Cardiac fibroblast (primary cell): ENCODE data around the gene SFN.
"Not testable (repeated sequence)": the region's sequence is repeated elsewhere in the genome, so short reads cannot be mapped to it uniquely, and the experiment has no call there.

Source experiments
- DNase-seq, 2 donors: peaks; one replicate each; pipeline versions ENCODE4 v3.0.0 to v3.0.0-alpha.2; 2010; ENCODE audit warnings: low read depth in 2 of 2
- H3K4me3 ChIP-seq, 2 donors: replicated peaks in 1 of 2; 1 replicate in 1 of 2; 2 replicates in 1 of 2; pipeline ENCODE4 v1.5.1; 2011; ENCODE audit warnings: low read depth in 2 of 2, low read length in 2 of 2, mild to moderate bottlenecking in 2 of 2, moderate library complexity in 1 of 2
- TF ChIP-seq, protein P1 (sequence below): IDR thresholded peaks from one replicate; pipeline ENCODE4 v1.5.1; 2011; ENCODE audit warnings: low read depth, mild to moderate bottlenecking, low read length, inconsistent platforms

Gene SFN

DNA sequence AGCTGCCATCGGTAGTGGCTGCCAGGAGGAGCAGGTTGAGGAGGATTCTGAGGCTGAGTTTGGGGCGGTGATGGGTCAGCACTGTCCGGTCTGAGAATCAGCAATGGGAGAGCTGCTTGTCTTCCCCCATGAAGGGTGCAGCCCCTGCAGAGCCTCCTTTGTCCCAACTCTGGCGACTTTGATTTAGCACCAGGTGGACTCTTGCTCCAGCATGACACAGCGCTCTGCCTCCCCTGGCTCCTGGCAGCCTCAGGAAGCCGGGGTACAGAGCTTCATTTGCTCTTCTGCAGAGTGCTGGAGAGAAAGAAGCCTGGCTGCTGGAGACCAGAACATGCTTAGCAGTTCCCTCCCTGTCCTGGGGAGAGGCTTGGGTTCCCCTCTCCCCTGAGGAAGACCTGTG lies 23.2 kb upstream of the SFN start:
- TF ChIP-seq, protein P1, sequence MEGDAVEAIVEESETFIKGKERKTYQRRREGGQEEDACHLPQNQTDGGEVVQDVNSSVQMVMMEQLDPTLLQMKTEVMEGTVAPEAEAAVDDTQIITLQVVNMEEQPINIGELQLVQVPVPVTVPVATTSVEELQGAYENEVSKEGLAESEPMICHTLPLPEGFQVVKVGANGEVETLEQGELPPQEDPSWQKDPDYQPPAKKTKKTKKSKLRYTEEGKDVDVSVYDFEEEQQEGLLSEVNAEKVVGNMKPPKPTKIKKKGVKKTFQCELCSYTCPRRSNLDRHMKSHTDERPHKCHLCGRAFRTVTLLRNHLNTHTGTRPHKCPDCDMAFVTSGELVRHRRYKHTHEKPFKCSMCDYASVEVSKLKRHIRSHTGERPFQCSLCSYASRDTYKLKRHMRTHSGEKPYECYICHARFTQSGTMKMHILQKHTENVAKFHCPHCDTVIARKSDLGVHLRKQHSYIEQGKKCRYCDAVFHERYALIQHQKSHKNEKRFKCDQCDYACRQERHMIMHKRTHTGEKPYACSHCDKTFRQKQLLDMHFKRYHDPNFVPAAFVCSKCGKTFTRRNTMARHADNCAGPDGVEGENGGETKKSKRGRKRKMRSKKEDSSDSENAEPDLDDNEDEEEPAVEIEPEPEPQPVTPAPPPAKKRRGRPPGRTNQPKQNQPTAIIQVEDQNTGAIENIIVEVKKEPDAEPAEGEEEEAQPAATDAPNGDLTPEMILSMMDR: no peak
- no peak for DNase-seq
- no peak overlapping the region for H3K4me3 ChIP-seq

DNA sequence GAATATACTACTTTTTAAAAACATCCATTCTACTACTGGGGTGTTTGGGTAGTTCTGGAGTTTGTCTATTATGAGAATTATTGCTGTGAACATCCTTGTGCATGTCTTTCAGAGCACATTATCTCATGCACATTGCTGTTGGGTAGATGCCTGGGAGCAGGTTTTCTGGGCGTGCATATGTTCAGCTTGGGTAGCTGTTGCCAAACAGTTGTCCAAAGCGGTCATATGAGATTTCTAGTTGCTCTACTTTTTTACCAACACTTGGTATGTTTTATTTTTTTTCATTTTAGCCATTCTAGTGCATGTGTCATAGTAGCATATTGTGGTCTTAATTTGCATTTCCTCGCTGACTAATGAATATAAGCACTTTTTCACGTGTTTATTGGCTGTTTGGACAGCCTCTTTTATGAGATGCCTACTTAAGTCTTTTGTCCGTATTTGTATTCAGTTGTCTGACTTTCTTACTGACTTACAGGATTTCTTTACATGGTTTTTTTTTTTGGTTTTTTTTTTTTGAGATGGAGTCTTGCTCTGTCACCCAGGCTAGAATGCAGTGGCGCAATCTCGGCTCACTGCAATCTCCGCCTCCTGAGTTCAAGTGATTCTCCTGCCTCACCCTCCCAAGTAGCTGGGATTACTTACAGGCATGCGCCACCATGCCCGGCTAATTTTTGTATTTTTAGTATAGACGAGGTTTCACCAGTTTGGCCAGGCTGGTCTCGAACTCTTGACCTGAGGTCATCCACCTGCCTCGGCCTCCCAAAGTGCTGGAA lies 18.3 kb upstream of the SFN start:
- no peak for DNase-seq
- TF ChIP-seq, protein P1: no peak
- no peak overlapping the region for H3K4me3 ChIP-seq

DNA sequence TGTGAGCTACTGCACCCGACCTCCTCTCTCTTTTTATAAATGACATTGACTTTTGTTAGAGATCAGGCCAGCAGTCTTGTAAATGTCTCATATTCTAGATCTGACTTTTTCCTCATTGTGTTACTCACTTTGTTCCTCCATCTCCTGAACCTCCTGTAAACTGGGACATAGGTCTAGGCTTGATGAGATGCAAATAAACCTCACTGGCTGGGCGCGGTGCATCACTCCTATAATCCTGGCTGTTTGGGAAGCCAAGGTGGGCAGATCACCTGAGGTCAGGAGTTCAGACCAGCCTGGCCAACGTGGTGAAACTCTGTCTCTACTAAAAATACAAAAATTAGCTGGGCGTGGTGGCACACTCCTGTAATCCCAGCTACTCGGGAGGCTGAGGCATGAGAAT lies 15.1 kb upstream of the SFN start:
- not testable (repeated sequence) for H3K4me3 ChIP-seq, DNase-seq

DNA sequence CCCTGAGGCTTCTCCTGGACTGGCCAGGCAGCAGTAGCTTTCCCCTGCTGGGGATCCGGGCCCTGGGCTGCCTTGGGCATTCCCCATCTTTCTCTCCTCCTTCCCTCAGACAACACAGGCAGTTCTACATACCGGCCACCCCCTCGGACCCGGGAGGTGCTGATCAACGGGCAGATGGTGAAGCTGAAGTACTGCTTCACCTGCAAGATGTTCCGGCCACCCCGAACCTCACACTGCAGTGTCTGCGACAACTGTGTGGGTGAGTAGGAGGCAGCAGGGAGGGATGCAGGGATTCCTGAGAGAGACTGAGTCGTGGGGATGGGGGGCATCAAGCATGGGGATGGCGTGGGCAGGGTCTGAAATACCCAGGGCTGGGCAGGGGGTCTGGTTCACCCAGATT lies 14.4 kb upstream of the SFN start:
- no peak for DNase-seq
- no peak overlapping the region for H3K4me3 ChIP-seq
- TF ChIP-seq, protein P1: no peak

DNA sequence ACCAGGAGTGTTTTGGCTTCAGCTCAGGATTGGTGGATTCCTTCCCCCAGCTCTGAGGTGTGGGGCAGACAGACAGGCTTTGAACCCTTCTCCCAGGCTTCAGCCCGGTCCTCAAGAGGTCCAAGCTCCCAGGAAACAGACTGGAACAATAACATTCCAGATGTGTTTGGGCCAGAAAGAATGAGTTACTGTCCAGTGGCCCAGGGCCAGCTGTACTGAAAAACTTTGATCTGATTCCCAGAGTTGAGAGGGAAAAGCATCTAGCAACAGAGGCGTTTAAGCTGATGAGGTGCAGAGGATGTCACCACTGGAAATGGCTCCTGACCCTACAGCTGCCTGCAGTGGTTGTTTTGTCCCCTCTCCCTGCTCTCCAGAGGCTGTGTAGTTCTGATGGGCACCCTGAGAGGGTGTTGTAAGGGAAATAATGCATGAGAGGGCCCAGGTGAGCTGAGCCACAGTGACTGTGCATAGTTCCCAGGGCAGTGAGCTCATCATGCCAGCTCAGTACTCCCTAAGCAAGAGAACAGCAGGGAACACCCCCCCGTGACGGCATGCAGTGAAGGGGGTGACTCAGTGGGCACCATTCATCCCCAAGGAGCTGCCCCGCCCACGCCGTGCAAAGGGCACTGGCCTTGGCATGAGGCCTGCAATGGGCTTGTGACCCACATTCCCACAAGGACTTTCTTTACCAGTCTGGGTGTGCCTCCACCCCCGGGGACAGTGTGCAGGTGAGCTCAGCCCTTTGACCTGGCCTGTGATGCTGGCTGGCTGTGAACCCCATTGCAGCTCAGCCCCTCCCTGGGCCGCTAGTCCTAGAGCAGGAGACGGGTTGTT lies 13.8 kb upstream of the SFN start:
- peak; percentile 71 to 94 for DNase-seq
- TF ChIP-seq, protein P1: no peak
- H3K4me3 ChIP-seq: no peak overlapping the region

DNA sequence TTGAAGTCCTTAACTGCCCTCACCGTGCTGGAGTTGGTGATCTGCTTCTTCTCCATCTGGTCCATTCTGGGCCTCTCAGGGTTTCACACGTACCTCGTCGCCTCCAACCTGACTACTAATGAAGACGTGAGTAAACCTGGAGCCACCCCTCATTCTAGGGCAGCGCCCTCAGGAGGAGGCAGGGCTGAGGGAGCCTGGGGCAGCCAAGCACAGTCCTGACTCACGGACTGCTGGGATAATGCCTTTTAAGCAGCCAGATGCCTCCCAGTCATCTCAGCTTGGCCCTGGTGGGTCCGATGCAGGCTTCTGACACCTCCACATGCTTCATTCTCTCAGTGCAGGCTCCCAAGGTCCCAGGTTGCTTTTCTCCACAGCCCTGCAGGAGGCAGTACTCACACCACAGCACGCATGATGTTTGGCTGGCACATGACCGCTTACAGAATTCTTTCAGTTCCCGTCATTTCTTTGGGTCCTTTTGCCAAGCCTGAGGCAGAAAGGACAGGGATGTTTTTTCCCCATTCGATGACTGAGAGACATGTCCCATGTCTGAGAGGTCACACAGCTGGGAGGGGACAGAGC lies 11.8 kb upstream of the SFN start:
- TF ChIP-seq, protein P1: peak; percentile 11
- no peak for DNase-seq
- no peak overlapping the region for H3K4me3 ChIP-seq

DNA sequence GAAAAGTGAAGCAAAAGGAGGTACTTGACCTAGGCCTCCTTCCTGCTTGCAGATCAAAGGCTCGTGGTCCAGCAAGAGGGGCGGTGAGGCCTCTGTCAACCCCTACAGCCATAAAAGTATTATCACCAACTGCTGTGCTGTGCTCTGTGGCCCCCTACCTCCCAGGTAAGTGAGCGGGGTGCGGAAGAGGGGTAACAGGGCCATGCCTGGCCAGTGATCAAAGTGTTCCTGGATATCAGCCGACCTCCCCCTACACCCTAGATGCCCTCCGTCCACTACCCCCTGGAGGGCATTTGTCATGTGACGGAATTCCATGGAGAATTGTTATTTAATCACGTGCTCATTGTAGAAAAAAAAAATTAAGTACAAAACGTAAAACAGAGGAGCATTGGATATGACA lies 10.2 kb upstream of the SFN start:
- DNase-seq: no peak
- H3K4me3 ChIP-seq: no peak overlapping the region
- TF ChIP-seq, protein P1: no peak
